A673 (cell line): Measurements from ENCODE around the gene SEC23A.
"Not testable (repeated sequence)": the region's sequence is repeated elsewhere in the genome, so short reads cannot be mapped to it uniquely, and the experiment has no call there.

ENCODE experiments used
- CTCF ChIP-seq: fragments of 300-800, 200-600 bp; sonication (generic); conservative IDR thresholded peaks from 2 replicates; pipeline ENCODE4 v1.5.1; 2017; ENCODE audit warnings: low read depth, mild to moderate bottlenecking, antibody characterized with exemption, low read length, moderate library complexity, mixed read lengths
- EZH2 ChIP-seq: fragments of 200-600 bp; sonication (generic); IDR thresholded peaks from 2 replicates; pipeline ENCODE4 v1.6.1; 2017; ENCODE audit warnings: borderline replicate concordance, low read depth, mild to moderate bottlenecking, mixed read lengths, antibody characterized with exemption, low read length; ENCODE audit not compliant: poor library complexity, severe bottlenecking

GRCh38 chr14:39008965-39009364 is 94.1 kb downstream of the SEC23A start:
- not testable (repeated sequence) for TF ChIP-seq CTCF, EZH2
